ENCODE results near the gene RANGRF.

RANGRF gene

DNA sequence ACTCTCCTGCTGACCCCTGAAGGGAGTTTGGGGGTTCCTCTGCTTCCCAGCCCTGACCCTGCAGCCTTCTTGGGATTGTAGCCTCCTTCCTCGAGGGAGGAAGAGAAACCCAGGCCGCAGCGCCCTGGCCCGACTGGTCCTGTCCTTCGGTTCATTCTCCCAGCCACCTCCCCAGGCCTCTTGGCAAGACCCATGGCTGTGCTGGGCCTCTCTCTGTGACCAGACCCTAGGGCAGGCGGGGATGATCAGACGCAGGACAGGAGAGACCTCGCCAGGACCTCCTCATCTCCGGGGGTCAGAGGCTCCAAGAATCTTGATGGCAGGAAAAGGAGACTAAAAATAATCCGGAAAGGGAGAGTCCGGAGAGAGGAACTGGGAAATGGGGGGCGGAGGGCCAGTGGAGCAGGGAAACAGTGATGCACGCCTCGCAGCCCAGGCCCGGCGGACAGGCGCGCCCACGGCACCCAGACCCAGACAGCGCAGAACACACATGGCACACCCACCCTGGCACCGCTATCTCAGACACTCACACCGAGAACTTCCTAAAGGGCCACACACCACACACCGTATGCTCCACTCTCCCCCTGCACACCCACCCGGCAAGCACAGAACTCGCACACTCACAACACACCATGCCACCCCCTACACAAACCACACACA lies 22.8 kb downstream of the RANGRF start:
- Histone ChIP-seq H3K4me3 (ENCODE audit: low read length) (no peak overlapping the region), H3K27me3 (ENCODE audit: low read depth, low read length) (no peaks in the 10 kb centered on the region)
- TF ChIP-seq EZH2phosphoT487 (IDR thresholded peaks at IDR 0.05; ENCODE audit: low read depth) = no peak
- TF ChIP-seq, protein P1, sequence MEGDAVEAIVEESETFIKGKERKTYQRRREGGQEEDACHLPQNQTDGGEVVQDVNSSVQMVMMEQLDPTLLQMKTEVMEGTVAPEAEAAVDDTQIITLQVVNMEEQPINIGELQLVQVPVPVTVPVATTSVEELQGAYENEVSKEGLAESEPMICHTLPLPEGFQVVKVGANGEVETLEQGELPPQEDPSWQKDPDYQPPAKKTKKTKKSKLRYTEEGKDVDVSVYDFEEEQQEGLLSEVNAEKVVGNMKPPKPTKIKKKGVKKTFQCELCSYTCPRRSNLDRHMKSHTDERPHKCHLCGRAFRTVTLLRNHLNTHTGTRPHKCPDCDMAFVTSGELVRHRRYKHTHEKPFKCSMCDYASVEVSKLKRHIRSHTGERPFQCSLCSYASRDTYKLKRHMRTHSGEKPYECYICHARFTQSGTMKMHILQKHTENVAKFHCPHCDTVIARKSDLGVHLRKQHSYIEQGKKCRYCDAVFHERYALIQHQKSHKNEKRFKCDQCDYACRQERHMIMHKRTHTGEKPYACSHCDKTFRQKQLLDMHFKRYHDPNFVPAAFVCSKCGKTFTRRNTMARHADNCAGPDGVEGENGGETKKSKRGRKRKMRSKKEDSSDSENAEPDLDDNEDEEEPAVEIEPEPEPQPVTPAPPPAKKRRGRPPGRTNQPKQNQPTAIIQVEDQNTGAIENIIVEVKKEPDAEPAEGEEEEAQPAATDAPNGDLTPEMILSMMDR (IDR thresholded peaks at IDR 0.05; ENCODE audit: low read depth, low read length) = no peak

DNA sequence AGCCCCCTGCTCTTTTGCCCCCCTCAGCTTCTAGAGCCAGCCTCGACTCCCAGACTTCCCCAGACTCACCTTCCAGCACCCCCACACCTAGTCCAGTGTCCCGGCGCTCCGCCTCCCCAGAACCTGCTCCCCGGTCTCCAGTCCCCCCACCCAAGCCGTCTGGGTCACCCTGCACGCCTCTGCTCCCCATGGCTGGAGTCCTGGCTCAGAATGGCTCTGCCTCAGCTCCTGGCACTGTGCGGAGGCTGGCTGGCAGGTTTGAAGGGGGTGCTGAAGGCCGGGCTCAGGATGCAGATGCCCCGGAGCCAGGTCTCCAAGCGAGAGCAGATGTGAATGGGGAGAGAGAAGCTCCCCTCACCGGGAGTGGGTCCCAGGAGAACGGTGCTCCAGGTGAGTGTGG lies 23.8 kb downstream of the RANGRF start:
- Histone ChIP-seq H3K27ac (ENCODE audit: low read length) (no peak overlapping the region), H3K9me3 (ENCODE audit: insufficient read depth, low read length) (no peaks in the 10 kb centered on the region), H2AFZ (ENCODE audit: low read depth, low read length) (no peak overlapping the region), H3K36me3 (replicated peaks; ENCODE audit: low read depth, low read length) (no peaks in the 10 kb centered on the region), H3K79me2 (ENCODE audit: low read length) (no peaks in the 10 kb centered on the region), H3K4me2 (ENCODE audit: low read length) (no peak overlapping the region), H3K27me3 (ENCODE audit: low read depth, low read length) (no peaks in the 10 kb centered on the region), H4K20me1 (ENCODE audit: insufficient read depth, low read length) (no peaks in the 10 kb centered on the region), H3K9ac (ENCODE audit: low read length) (no peak overlapping the region), H3K4me3 (ENCODE audit: low read length) (no peak overlapping the region), H3K4me1 (ENCODE audit: low read length) (no peaks in the 10 kb centered on the region)
- no peak for TF ChIP-seq EZH2phosphoT487 (IDR thresholded peaks at IDR 0.05; ENCODE audit: low read depth)
- TF ChIP-seq, protein P1 (IDR thresholded peaks at IDR 0.05; ENCODE audit: low read depth, low read length) = no peak

More for the DNA sequence above, 22.8 kb downstream of the RANGRF start:
- Histone ChIP-seq H3K36me3 (replicated peaks; ENCODE audit: low read depth, low read length) (no peaks in the 10 kb centered on the region), H3K4me2 (ENCODE audit: low read length) (no peak overlapping the region), H3K79me2 (ENCODE audit: low read length) (no peaks in the 10 kb centered on the region), H3K9me3 (ENCODE audit: insufficient read depth, low read length) (no peaks in the 10 kb centered on the region), H3K27ac (ENCODE audit: low read length) (no peak overlapping the region), H3K4me1 (ENCODE audit: low read length) (no peaks in the 10 kb centered on the region), H4K20me1 (ENCODE audit: insufficient read depth, low read length) (no peaks in the 10 kb centered on the region), H2AFZ (ENCODE audit: low read depth, low read length) (no peak overlapping the region), H3K9ac (ENCODE audit: low read length) (no peak overlapping the region)

DNA sequence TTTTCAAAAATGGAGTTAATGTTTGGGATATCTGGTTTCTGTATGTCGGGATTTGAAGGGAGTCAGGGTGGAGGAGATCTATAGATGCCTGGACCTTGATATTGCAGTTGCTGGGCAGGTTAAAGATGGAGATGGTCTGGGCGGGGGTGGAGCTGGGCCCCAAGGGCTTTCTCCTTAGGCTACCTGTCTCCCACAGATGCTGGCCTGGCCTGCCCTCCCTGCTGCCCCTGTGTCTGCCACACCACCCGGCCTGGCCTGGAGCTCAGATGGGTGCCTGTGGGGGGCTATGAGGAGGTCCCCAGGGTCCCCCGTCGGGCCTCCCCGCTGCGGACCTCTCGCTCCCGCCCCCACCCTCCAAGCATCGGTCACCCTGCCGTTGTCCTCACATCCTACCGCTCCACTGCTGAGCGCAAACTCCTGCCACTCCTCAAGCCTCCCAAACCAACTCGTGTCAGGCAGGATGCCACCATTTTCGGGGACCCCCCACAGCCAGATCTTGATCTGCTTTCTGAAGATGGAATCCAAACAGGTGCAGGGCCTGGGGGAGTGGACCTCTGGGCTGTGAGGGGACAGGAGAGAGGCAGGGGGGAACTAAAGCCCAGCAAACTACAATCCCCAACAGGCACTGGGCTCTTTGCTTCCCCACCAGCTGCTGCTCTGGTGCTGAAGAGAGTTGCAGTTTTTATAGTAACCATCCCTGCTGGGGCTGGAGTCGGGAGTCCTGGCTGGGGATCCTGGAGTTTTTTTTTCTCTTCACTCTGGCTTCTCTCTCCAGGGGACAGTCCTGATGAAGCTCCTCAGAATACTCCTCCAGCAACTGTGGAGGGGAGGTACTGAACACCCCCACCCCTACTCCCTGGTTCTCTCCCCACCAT lies 24.5 kb downstream of the RANGRF start:
- Histone ChIP-seq H3K9ac (ENCODE audit: low read length) (no peak overlapping the region), H4K20me1 (ENCODE audit: insufficient read depth, low read length) (no peaks in the 10 kb centered on the region), H2AFZ (ENCODE audit: low read depth, low read length) (no peak overlapping the region), H3K79me2 (ENCODE audit: low read length) (no peaks in the 10 kb centered on the region), H3K9me3 (ENCODE audit: insufficient read depth, low read length) (no peaks in the 10 kb centered on the region), H3K27me3 (ENCODE audit: low read depth, low read length) (no peaks in the 10 kb centered on the region), H3K27ac (ENCODE audit: low read length) (no peak overlapping the region), H3K4me3 (ENCODE audit: low read length) (no peak overlapping the region), H3K4me1 (ENCODE audit: low read length) (no peaks in the 10 kb centered on the region), H3K4me2 (ENCODE audit: low read length) (no peak overlapping the region), H3K36me3 (replicated peaks; ENCODE audit: low read depth, low read length) (no peaks in the 10 kb centered on the region)
- no peak for TF ChIP-seq EZH2phosphoT487 (IDR thresholded peaks at IDR 0.05; ENCODE audit: low read depth)
- TF ChIP-seq, protein P1 (IDR thresholded peaks at IDR 0.05; ENCODE audit: low read depth, low read length) = no peak

All from OCI-LY3 (cell line).